Dedifferentiated amniotic fluid mesenchymal stem cell (primary cell): ENCODE results near the gene CA11.

Experiments used
- DNase-seq: peaks from one replicate; pipeline ENCODE4 v3.0.0-alpha.2; 2016; ENCODE audit errors: extremely low spot score

The CA11 gene

DNA sequence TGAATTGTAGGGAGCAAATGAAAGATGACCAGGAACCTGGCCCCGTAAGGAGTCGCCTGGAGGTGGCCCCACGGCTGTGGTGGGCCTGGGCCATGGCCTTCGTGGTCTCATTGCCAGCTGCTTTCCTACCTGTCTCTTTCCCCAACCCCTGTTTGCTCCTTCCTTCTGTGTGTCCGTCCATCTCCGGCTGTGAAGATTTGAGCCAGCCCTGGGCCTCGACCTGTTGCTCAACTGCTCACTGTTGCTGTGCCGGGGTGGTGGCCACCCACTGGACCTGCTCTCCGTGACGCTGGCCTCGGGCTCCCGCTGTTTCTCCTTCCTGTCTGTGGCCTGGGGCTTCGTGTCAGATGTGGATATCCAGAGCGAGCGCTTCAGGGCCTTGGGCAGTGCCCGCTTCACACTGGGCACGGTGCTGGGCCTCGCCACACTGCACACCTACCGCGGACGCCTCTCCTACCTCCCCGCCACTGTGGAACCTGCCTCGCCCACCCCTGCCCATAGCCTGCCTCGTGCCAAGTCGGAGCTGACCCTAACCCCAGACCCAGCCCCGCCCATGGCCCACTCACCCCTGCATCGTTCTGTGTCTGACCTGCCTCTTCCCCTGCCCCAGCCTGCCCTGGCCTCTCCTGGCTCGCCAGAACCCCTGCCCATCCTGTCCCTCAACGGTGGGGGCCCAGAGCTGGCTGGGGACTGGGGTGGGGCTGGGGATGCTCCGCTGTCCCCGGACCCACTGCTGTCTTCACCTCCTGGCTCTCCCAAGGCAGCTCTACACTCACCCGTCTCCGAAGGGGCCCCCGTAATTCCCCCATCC, 17.3 kb downstream of the CA11 start:
- no peak for DNase-seq

DNA sequence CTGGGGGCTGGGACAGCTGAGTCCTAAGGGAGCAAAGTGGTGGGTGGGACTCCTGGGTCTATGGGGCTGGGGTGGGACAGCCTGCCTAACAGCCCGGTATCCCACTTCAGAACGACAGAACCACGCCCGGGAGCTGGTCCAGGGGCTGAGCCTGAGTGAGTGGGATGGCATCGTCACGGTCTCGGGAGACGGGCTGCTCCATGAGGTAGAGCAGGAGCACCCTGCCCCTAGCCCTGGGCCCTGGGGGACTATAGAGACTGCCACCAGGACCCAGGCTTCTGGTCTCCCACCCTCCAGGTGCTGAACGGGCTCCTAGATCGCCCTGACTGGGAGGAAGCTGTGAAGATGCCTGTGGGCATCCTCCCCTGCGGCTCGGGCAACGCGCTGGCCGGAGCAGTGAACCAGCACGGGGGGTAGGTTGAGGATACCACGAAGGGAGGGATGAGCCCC, 18.1 kb downstream of the CA11 start:
- DNase-seq: no peak

DNA sequence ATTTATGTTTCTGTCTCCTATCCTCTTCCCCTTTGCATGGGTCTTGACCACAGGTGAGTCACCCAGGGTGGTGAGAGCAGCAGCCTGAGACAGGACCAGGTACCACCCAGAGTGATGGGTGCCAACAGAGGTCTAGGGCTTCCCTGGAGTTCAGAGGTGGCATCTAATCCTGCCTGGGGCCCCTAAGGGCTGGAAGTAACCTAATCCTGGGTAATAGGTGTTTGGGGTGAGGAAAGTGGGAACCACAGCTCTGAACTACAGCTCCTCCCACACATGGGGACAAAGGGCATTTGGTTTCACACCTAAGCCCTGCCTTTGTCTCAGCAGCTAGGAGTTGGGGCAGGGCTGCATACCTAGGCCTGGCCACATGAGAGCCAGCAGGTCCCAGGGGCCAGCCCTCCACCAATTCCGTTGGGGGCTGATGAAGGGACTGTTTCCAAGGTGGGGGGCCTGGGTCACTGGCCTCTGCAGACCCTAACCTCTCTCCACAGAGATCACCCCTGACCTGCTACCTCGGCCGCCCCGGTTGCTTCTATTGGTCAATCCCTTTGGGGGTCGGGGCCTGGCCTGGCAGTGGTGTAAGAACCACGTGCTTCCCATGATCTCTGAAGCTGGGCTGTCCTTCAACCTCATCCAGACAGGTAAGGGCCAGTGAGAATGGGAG, 18.7 kb downstream of the CA11 start:
- no peak for DNase-seq

DNA sequence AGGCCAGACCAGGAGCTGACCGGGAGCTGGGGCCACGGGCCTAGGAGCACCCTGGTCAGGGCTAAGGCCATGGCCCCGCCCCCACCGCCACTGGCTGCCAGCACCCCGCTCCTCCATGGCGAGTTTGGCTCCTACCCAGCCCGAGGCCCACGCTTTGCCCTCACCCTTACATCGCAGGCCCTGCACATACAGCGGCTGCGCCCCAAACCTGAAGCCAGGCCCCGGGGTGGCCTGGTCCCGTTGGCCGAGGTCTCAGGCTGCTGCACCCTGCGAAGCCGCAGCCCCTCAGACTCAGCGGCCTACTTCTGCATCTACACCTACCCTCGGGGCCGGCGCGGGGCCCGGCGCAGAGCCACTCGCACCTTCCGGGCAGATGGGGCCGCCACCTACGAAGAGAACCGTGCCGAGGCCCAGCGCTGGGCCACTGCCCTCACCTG, 20.1 kb downstream of the CA11 start:
- no peak for DNase-seq

DNA sequence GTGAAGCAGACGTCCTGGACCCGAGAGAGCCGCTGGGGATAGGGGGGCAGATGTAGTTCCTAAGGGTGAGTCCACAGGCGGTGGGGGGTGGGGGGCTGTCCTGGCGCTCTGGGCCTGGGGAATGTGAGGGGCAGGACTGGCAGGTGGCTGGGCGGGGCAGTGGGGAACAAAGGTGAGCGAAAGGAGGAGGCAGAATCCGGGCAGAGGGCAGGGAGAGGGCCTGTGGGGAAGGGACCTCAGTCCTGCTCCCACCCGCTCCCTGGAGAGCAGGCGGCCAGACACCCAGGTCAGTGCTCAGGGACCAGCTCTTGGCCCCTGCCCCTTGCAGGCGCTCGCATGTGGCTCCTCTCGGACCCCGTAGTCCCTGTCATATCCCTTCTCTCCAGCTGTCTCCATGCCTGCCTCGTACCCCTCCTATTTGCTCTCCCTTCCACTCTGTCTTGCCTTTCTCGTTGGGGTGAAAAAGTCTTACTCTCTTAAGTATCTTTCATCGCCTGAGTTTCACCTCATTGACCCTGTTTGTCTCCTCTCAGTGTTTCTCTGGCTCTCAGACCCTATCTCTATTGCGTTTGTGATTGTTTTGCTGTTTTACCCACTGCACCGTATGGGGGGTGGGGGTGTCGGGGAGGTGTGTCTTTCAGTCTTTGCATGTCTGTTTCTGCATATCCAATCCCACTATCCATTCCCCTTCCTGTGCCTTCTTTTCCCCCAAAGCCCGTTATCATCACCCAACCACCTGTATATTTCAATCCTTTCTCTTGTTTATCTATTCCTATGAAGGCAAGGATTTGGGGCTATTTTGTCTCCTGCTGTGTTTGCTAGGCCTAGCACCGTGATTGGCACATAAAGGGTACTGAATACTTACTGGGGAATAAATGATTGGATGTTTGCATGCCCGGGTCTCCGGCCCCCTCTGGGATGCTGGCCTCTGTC, 20.9 kb downstream of the CA11 start:
- DNase-seq: no peak

DNA sequence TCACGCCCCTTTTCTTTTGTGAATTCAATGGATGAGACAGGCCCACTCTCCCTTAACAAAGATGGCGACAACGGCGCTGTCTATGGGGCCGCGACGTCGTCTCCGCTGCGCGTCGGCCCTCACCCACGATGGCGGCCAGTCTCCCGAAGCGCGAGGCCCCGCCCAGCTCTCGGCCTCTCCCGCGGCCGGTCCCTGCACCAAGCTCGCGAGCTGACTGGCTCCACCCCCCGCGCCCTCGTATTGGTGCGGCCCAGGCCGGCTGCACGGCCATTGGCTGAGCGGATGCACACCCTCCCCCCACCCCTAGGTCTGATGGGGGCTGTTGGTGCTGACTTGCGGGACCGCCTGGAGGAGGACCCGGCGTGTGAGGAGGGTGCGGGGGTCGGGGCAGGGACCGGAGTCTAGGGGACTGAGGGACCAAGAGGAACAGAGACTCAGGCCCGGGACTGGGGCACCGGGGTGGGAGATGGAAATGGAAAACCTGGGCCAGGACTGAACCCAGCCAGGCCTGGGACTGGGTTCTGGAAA, 21.9 kb downstream of the CA11 start:
- peak; percentile 95 for DNase-seq

DNA sequence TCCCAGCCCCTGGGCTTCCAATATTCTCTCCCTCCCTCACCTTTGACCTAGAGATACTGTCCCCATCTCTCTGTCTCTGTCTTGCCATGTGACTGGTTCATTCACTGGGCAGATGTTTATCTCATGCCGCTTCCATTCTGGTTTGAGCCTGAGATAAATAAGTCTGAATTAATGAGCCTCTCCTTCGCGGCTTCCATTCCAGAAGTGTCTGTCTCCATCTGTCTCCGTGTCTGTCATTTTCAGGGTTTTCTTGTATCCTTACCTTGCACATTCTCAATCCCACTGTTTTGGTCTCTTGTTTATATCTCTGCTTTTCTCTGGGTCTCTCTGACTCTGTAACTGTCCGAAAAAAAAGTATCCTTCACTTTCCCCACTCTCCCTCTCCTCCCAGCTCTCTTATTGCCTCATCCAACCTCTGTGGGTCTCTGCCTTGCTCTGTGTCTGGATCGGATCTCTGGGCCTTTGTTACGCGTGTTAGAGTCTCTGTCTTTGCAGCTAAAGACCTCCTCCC, 22.4 kb downstream of the CA11 start:
- no peak for DNase-seq

DNA sequence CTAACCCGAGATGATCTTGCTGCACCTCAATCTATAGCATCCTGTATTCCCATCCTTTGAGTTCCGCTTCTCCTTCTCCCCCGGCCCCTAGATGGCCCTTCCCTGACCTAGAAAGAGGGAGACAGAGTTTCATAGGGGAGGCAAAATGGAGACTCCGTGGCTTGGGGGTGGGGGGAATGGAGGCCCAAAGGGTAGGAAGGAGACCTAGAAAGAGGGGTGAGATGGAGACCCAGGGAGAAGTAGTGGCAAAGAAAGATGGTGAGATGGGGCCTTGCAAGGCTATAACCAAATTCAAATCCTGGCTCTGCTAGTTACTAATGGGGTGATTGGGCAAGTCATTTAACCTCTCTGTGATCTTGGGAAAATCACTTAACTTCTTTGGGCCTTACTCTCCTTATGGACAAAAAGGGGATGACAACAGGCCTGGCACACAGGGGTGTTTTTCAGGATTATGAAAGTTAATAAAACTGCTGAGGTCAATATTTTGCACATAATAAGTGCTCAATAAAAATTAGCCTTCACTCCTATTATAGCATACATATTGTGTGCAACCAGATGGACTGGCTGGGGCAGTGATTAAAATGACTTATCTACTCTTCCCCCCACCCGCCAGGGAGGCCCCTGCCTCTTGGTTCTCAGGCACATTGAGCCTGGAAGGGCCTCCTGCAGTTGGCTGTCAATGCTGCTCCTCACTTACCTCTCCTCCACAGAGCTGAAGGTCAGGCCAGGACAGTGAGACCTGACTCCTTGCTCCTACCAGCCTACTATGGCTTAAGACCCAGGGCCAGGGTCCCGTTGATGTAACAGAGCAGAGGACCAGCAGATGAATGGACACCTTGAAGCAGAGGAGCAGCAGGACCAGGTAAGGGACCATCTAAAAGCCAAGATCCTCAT, 26.0 kb downstream of the CA11 start:
- DNase-seq: no peak

DNA sequence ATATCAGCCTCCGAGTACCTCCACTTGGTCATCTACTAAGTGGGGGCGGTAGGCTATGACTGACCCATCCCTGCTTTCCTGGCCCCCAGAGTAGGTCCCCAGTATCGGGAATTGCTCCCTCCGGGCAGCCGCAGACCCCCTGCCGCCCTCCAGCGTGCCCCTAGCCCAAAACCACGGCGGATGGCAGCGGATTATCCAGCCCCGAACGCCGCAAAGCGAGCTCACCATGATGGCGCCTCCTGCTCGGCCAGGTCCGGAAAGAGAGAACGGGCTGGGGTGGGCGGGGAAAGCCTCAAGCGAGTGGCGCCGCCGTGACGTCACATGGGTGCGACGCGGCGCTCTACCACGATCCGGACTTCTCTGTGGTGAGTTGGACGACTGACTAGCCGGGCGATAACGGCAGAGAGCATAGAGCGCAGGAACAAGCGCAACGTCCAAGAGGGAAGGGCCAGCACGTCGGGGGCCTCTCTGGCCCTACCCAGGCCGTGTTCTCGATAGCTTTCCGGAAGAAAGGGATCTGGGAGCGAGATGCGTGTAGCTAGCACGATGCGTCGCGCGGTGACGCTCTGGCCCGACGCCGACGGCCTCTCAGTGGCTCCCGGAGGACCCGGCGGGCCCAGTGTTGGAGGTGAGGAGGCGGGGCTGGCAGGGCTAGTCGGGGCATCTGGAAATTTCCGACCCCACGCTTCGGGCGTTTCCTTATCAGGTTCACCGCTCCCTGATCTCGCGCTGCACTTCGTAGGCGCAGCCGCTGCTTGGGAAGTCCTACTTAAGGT, 26.9 kb downstream of the CA11 start, which contains the start of the genes RPL18 and SPHK2:
Gene RPL18 (minus strand): TSS at position 263 of the 776 bp plus-strand sequence. CDS start 35 bp downstream, at position 228.
Gene SPHK2 (plus strand): TSS at position 591 of the 776 bp plus-strand sequence. CDS start 1,009 bp downstream, outside the sequence.
- peak; percentile 99 for DNase-seq

DNA sequence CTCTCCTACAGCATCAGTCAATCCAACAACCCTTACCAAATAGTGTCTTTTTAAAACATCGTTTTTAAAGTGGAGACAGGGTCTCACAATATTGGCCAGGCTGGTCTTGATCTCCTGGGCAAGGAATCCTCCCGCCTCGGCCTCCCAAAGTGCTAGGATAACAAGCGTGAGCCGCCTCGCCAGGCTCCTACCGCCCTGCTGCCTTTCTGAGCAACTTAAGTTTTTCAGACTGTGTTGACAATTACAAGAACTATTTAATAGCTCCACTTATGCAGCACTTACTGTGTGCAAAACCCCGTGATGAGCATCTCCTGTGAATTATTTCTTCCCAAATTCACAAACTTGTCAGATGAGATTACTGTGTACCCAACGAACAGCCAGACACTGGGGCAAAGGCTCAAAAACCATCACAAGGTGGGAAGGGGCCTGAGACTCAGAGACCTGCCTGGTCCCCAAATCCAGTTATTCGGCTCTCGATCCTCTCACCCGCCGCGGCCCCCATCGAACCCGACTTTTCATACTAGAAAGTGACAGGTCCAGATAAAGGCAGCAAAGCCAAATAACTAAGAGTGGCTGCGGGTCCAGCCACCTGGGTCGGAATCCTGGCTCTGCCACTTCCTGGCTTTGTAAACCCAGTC, 27.6 kb downstream of the CA11 start:
- DNase-seq: no peak

DNA sequence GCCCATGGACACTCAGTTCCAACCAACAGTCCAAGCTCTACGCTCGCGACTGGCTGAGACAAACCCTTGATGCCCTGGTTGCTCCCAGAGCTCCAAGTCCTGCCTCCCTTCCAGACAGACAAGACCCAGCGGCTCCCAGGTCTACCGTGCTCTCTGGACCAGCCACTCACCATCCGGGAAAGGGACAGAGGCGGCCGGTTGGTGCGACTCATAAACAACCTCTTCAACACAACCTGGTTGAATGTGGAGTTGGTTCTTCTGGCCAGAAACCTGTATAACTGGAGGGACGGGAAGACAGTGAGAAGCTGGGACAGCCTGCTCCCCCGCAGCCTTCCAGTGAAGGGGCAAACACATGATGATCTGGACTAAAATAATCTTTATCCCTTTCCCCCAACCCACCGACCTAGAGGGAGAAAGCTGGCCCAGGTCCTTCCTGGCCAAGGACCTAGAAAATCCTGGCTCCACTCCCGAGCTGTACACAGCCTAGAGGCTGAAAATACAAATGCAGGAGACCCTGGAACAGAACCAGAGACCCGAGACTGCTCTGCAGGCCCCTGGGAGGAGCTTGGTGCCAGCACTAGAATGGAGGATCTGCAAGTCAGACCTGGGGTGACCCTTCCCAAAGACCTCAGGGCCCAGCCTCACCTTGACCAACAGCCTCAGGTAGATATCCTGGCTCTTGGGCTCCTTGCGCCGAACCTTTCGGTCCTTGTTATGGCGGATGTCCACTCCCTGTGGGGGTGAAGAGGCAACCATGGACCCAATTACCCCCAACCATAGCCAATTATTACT, 28.6 kb downstream of the CA11 start:
- DNase-seq: no peak

DNA sequence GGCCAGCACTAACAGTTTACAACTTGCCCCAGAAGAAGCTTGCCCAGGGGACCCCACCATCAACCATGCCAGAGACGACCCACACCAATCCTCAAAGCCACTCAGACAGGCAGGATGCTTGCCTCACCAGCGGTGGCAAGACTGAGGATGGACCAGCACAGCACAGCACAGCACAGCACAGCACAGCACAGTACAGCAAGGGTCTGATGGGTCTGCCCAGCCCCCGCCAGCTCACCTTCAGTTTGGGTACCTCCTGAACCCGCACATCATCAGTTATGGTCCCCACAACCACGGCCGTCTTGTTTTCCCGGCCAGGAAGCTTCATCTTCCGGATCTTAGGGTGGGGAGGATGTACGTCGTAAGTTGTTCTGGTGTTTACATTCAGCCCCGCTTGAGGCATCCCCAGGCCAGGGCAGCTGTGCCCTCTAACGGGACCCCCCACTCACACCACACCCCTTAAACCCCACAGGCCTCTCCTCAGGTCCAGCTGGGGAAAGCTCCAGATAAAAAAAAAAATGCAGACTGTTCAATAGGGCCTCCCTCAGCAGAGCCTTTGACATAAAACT, 29.4 kb downstream of the CA11 start:
- DNase-seq: no peak

DNA sequence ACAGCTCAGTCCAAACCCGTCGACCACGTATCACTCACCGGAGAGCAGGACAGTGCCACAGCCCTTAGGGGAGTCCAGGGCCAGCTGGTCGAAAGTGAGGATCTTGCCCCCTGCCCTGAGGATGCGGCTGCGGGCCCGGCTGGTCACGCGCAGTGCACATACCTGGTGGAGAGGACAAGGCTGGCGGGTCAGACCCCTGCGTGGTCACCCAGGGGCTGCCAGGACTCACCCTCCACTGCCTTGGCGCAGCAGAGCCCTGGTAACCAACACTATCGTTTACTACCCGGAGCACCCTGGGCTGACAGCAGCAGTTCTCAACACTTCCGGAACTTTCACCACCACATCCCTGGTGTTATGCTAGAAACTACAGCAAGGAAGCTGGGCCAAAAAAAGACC, 29.9 kb downstream of the CA11 start:
- DNase-seq: no peak

DNA sequence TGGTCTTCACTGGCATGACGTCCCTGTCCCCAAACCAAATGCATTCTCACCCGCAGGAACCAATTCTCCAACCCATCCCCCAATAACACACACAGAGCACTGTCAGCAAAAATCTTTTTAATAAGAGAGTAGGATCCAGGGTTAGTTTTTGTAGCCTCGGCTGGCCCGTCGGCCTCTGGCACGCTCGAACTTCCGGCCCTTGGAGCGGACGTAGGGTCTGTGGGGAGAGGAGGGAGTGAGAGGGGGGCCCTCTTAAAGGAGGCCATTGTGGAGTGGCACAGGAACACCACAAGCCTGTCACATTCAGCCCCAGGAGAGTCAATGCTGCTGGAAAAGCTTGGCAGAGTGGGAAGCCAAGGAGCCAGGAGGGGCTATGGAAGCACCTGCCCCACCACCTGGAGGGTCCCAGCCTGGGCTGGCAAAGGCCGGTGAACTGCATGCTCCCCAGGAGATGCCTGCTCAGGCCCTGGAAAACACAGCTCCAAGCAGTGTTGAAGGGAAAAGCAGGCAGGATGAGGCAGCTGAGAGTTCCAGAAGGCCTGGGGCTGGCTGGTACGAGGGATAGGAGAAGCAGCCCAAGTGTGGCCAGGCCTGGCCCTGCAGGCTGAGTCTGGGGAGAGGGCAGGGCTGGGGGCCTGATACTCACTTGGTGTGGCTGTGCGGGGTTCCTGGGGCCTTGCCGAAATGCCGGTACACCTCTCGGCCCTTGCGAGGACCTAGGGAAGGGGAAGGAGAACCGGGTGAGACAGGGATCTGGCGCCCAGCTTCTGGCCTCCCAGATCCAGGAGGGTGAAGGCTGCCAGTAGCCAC, 30.6 kb downstream of the CA11 start:
- no peak for DNase-seq

DNA sequence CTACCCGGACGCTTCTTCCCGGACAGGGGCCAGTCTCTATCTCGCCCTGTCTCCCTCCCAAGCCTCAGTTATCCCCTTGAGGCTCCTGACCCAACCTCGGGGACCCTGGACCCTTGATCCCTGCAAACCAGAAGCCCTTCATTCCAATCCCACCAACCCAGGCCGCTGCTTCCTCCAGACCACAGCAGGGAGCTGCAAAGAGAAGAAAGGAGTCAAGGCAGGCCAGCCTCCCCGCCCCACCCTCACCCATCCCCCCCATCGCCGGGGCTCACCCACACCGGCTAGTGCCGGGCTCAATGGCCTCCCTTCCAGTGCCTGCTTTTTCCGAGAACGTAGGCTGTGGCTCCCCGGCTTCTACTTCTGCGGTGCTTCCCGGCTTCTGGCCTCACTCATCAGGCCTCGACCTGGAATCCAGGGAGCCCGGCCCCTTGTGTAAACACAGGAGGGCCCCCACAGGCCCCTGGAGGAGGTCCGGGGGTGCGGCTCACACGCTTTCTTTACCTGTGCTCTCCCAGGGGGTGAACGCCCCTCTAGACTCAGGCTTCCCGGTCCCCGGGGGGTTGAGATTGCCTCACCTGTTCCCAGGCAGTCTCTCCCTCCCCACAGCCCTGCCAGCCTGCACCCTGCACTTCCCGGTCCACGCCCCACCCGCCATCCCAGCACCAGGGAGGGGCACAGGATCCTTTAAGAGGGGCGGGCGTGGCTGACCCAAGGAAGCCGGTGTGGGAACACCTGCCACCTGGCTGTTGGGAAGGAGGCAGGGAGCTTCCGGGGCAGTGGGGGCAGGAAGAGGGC, 31.4 kb downstream of the CA11 start, which contains the start of gene FAM83E:
Gene FAM83E (minus strand): TSS at position 641 of the 795 bp plus-strand sequence. CDS start 1,704 bp downstream, outside the sequence.
- no peak for DNase-seq

DNA sequence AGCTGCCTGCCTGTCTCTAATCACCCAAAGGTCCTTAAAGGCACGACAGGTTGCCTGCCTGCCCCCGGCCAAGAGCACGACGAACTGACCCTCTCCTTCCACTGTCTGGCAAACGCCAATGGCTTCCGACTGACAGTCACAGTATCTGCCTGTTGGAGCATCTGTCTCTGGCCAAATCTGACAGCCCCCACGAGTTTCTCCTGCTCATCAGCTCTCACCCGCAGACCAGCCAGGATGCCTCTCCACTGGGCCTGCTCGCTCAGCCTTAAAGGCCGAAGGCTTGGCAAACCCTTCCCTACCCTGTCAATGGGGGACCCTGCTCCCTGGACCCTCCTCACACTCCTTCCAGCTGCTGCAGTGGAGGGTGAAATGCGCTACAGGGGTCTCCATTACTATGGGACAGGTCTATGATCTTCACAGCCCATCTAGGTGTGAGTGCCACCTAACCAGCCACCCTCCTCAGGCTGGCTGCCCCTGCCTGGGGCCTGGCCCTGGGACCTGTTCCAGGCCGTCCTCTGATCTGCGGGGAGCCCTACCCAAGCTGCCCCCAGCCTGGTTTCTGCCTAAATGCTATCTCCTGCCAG, 32.0 kb downstream of the CA11 start:
- no peak for DNase-seq
